ENCODE measurements around the gene METTL8.
"Not testable (repeated sequence)": the region's sequence is repeated elsewhere in the genome, so short reads cannot be mapped to it uniquely, and the experiment has no call there.

Gene METTL8

GRCh38 chr2:171400395-171400794 is 33.4 kb downstream of the METTL8 start:
- DNase-seq: no peak

- DNase-seq: no peak
Measured at GRCh38 chr2:171399292-171399691, 34.5 kb downstream of the METTL8 start.

GRCh38 chr2:171394164-171394740 is 39.5 kb downstream of the METTL8 start:
- no peak for DNase-seq

- no peak for DNase-seq
Measured at GRCh38 chr2:171393487-171393886, 40.3 kb downstream of the METTL8 start.

- DNase-seq: no peak
Measured at GRCh38 chr2:171391532-171391931, 42.3 kb downstream of the METTL8 start.

GRCh38 chr2:171390941-171391516 is 42.8 kb downstream of the METTL8 start:
- no peak for DNase-seq

- DNase-seq: no peak
Measured at GRCh38 chr2:171389780-171390179, 44.0 kb downstream of the METTL8 start.

GRCh38 chr2:171389325-171389724 is 44.5 kb downstream of the METTL8 start:
- no peak for DNase-seq

- no peak for DNase-seq
Measured at GRCh38 chr2:171387052-171387451, 46.7 kb downstream of the METTL8 start.

- no peak for DNase-seq
Measured at GRCh38 chr2:171386627-171387026, 47.2 kb downstream of the METTL8 start.

- DNase-seq: no peak
Measured at GRCh38 chr2:171383134-171383533, 50.7 kb downstream of the METTL8 start.

GRCh38 chr2:171382175-171382574 is 51.6 kb downstream of the METTL8 start:
- DNase-seq: not testable (repeated sequence)

GRCh38 chr2:171377852-171378251 is 55.9 kb downstream of the METTL8 start:
- DNase-seq: not testable (repeated sequence)

- no peak for DNase-seq
Measured at GRCh38 chr2:171367692-171368091, 66.1 kb downstream of the METTL8 start.

- no peak for DNase-seq
Measured at GRCh38 chr2:171365778-171366177, 68.0 kb downstream of the METTL8 start.

GRCh38 chr2:171365232-171365631 is 68.6 kb downstream of the METTL8 start:
- DNase-seq: no peak

- DNase-seq: no peak
Measured at GRCh38 chr2:171362396-171362795, 71.4 kb downstream of the METTL8 start.

- no peak for DNase-seq
Measured at GRCh38 chr2:171360905-171361304, 72.9 kb downstream of the METTL8 start.

GRCh38 chr2:171353746-171354145 is 80.0 kb downstream of the METTL8 start:
- DNase-seq: not testable (repeated sequence)

GRCh38 chr2:171348056-171348455 is 85.7 kb downstream of the METTL8 start:
- no peak for DNase-seq

GRCh38 chr2:171347591-171348032 is 86.2 kb downstream of the METTL8 start:
- DNase-seq: no peak

- no peak for DNase-seq
Measured at GRCh38 chr2:171346723-171347557, 86.8 kb downstream of the METTL8 start.

- no peak for DNase-seq
Measured at GRCh38 chr2:171345971-171346722, 87.6 kb downstream of the METTL8 start.

Data from CD4-positive, alpha-beta T cell treated with Interleukin-21 for 1 hour (primary cell).